GM23338 (cell line): ENCODE results near the gene DIP2C.
"Not testable (repeated sequence)": the region's sequence is repeated elsewhere in the genome, so short reads cannot be mapped to it uniquely, and the experiment has no call there.

Experiments
- CREB1 ChIP-seq: fragments of 250-450 bp; sonication (Bioruptor Pico); IDR thresholded peaks from 2 replicates; pipeline ENCODE4 v1.5.0; 2020; ENCODE audit warnings: low read depth, mild to moderate bottlenecking, moderate library complexity
- EZH2 ChIP-seq: fragments of 200-600 bp; sonication (generic); IDR thresholded peaks from one replicate; pipeline ENCODE4 v1.8.0; 2017; ENCODE audit warnings: antibody characterized with exemption, mild to moderate bottlenecking, low read depth; ENCODE audit not compliant: unreplicated experiment
- EZH2phosphoT487 ChIP-seq: fragments of 200-600 bp; sonication (generic); IDR thresholded peaks from one replicate; pipeline ENCODE4 v1.8.1; 2018; ENCODE audit warnings: antibody characterized with exemption; ENCODE audit not compliant: unreplicated experiment
- JUNB ChIP-seq: IDR thresholded peaks from one replicate; pipeline ENCODE4 v1.6.1; 2016; ENCODE audit warnings: antibody characterized with exemption; ENCODE audit not compliant: unreplicated experiment
- NANOG ChIP-seq: IDR thresholded peaks from 2 replicates; pipeline ENCODE4 v1.6.1; 2016; ENCODE audit warnings: antibody characterized with exemption, borderline replicate concordance
- POLR2AphosphoS5 ChIP-seq: IDR thresholded peaks from 2 replicates; pipeline ENCODE4 v1.6.1; 2016; ENCODE audit warnings: antibody characterized with exemption, low read depth
- ZNF114 ChIP-seq: fragments of 250-450 bp; sonication (Bioruptor Pico); IDR thresholded peaks from 2 replicates; pipeline ENCODE4 v1.5.0; 2020; ENCODE audit warnings: mild to moderate bottlenecking, moderate library complexity
- ZNF331 ChIP-seq: fragments of 250-450 bp; sonication (Bioruptor Pico); IDR thresholded peaks from 2 replicates; pipeline ENCODE4 v1.5.0; 2020; ENCODE audit warnings: low read depth, mild to moderate bottlenecking, moderate library complexity
- TF ChIP-seq, protein P1 (sequence below), 2 experiments: fragments of 200-600 bp in 1 of 2; sonication (generic) in 1 of 2; conservative IDR thresholded peaks; 2 replicates each; pipeline versions ENCODE4 v1.5.1 to v1.6.1; 2016 to 2017; ENCODE audit warnings: antibody characterized with exemption in 2 of 2, low read depth in 2 of 2, mild to moderate bottlenecking in 2 of 2, moderate library complexity in 1 of 2
- TF ChIP-seq, protein P2 (sequence below): IDR thresholded peaks from one replicate; pipeline ENCODE4 v1.6.1; 2018; ENCODE audit warnings: antibody characterized with exemption; ENCODE audit not compliant: unreplicated experiment
- TF ChIP-seq, protein P3 (sequence below): IDR thresholded peaks from 2 replicates; pipeline ENCODE4 v1.6.1; 2016; ENCODE audit warnings: antibody characterized with exemption
- TF ChIP-seq, protein P4 (sequence below): fragments of 250-450 bp; sonication (Bioruptor Pico); IDR thresholded peaks from 2 replicates; pipeline ENCODE4 v1.5.0; 2020; ENCODE audit warnings: mild to moderate bottlenecking, moderate library complexity

DNA sequence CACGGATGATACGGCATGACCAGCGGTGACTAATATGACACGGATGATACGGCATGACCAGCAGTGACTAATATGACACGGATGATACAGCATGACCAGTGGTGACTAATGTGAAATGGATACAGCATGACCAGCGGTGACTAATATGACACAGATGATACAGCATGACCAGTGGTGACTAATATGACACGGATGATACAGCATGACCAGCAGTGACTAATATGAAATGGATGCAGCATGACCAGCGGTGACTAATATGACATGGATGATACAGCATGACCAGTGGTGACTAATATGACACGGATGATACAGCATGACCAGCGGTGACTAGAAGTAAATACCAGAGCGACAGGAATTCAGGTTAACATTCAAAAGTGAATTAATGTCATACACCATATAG is 264.1 kb downstream of the DIP2C start:
- not testable (repeated sequence) for TF ChIP-seq POLR2AphosphoS5; EZH2; JUNB; EZH2phosphoT487; CREB1; NANOG; ZNF114; ZNF331 (CRISPR knock-in tag)
- TF ChIP-seq, protein P1, sequence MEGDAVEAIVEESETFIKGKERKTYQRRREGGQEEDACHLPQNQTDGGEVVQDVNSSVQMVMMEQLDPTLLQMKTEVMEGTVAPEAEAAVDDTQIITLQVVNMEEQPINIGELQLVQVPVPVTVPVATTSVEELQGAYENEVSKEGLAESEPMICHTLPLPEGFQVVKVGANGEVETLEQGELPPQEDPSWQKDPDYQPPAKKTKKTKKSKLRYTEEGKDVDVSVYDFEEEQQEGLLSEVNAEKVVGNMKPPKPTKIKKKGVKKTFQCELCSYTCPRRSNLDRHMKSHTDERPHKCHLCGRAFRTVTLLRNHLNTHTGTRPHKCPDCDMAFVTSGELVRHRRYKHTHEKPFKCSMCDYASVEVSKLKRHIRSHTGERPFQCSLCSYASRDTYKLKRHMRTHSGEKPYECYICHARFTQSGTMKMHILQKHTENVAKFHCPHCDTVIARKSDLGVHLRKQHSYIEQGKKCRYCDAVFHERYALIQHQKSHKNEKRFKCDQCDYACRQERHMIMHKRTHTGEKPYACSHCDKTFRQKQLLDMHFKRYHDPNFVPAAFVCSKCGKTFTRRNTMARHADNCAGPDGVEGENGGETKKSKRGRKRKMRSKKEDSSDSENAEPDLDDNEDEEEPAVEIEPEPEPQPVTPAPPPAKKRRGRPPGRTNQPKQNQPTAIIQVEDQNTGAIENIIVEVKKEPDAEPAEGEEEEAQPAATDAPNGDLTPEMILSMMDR (conservative IDR thresholded peaks at IDR 0.05; ENCODE audit: low read depth in 2 of 2), result not testable (repeated sequence)
- TF ChIP-seq, protein P2, sequence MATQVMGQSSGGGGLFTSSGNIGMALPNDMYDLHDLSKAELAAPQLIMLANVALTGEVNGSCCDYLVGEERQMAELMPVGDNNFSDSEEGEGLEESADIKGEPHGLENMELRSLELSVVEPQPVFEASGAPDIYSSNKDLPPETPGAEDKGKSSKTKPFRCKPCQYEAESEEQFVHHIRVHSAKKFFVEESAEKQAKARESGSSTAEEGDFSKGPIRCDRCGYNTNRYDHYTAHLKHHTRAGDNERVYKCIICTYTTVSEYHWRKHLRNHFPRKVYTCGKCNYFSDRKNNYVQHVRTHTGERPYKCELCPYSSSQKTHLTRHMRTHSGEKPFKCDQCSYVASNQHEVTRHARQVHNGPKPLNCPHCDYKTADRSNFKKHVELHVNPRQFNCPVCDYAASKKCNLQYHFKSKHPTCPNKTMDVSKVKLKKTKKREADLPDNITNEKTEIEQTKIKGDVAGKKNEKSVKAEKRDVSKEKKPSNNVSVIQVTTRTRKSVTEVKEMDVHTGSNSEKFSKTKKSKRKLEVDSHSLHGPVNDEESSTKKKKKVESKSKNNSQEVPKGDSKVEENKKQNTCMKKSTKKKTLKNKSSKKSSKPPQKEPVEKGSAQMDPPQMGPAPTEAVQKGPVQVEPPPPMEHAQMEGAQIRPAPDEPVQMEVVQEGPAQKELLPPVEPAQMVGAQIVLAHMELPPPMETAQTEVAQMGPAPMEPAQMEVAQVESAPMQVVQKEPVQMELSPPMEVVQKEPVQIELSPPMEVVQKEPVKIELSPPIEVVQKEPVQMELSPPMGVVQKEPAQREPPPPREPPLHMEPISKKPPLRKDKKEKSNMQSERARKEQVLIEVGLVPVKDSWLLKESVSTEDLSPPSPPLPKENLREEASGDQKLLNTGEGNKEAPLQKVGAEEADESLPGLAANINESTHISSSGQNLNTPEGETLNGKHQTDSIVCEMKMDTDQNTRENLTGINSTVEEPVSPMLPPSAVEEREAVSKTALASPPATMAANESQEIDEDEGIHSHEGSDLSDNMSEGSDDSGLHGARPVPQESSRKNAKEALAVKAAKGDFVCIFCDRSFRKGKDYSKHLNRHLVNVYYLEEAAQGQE, result not testable (repeated sequence)
- TF ChIP-seq, protein P3, sequence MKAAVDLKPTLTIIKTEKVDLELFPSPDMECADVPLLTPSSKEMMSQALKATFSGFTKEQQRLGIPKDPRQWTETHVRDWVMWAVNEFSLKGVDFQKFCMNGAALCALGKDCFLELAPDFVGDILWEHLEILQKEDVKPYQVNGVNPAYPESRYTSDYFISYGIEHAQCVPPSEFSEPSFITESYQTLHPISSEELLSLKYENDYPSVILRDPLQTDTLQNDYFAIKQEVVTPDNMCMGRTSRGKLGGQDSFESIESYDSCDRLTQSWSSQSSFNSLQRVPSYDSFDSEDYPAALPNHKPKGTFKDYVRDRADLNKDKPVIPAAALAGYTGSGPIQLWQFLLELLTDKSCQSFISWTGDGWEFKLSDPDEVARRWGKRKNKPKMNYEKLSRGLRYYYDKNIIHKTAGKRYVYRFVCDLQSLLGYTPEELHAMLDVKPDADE, result not testable (repeated sequence)
- TF ChIP-seq, protein P4, sequence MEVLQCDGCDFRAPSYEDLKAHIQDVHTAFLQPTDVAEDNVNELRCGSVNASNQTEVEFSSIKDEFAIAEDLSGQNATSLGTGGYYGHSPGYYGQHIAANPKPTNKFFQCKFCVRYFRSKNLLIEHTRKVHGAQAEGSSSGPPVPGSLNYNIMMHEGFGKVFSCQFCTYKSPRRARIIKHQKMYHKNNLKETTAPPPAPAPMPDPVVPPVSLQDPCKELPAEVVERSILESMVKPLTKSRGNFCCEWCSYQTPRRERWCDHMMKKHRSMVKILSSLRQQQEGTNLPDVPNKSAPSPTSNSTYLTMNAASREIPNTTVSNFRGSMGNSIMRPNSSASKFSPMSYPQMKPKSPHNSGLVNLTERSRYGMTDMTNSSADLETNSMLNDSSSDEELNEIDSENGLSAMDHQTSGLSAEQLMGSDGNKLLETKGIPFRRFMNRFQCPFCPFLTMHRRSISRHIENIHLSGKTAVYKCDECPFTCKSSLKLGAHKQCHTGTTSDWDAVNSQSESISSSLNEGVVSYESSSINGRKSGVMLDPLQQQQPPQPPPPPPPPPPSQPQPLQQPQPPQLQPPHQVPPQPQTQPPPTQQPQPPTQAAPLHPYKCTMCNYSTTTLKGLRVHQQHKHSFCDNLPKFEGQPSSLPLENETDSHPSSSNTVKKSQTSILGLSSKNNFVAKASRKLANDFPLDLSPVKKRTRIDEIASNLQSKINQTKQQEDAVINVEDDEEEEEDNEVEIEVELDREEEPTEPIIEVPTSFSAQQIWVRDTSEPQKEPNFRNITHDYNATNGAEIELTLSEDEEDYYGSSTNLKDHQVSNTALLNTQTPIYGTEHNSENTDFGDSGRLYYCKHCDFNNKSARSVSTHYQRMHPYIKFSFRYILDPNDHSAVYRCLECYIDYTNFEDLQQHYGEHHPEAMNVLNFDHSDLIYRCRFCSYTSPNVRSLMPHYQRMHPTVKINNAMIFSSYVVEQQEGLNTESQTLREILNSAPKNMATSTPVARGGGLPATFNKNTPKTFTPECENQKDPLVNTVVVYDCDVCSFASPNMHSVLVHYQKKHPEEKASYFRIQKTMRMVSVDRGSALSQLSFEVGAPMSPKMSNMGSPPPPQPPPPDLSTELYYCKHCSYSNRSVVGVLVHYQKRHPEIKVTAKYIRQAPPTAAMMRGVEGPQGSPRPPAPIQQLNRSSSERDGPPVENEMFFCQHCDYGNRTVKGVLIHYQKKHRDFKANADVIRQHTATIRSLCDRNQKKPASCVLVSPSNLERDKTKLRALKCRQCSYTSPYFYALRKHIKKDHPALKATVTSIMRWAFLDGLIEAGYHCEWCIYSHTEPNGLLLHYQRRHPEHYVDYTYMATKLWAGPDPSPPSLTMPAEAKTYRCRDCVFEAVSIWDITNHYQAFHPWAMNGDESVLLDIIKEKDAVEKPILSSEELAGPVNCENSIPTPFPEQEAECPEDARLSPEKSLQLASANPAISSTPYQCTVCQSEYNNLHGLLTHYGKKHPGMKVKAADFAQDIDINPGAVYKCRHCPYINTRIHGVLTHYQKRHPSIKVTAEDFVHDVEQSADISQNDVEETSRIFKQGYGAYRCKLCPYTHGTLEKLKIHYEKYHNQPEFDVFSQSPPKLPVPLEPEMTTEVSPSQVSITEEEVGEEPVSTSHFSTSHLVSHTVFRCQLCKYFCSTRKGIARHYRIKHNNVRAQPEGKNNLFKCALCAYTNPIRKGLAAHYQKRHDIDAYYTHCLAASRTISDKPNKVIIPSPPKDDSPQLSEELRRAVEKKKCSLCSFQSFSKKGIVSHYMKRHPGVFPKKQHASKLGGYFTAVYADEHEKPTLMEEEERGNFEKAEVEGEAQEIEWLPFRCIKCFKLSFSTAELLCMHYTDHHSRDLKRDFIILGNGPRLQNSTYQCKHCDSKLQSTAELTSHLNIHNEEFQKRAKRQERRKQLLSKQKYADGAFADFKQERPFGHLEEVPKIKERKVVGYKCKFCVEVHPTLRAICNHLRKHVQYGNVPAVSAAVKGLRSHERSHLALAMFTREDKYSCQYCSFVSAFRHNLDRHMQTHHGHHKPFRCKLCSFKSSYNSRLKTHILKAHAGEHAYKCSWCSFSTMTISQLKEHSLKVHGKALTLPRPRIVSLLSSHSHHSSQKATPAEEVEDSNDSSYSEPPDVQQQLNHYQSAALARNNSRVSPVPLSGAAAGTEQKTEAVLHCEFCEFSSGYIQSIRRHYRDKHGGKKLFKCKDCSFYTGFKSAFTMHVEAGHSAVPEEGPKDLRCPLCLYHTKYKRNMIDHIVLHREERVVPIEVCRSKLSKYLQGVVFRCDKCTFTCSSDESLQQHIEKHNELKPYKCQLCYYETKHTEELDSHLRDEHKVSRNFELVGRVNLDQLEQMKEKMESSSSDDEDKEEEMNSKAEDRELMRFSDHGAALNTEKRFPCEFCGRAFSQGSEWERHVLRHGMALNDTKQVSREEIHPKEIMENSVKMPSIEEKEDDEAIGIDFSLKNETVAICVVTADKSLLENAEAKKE (CRISPR knock-in tag), result not testable (repeated sequence)
